GM23338 (cell line): Measurements from ENCODE around the gene CGB2.

Source experiments
- CREB1 ChIP-seq: fragments of 250-450 bp; sonication (Bioruptor Pico); IDR thresholded peaks from 2 replicates; pipeline ENCODE4 v1.5.0; 2020; ENCODE audit warnings: low read depth, mild to moderate bottlenecking, moderate library complexity
- CTCF ChIP-seq, 2 experiments: fragments of 200-600 bp in 1 of 2; sonication (generic) in 1 of 2; conservative IDR thresholded peaks; 2 replicates each; pipeline versions ENCODE4 v1.5.1 to v1.6.1; 2016 to 2017; ENCODE audit warnings: antibody characterized with exemption in 2 of 2, low read depth in 2 of 2, mild to moderate bottlenecking in 2 of 2, moderate library complexity in 1 of 2
- ETS1 ChIP-seq: IDR thresholded peaks from 2 replicates; pipeline ENCODE4 v1.6.1; 2016; ENCODE audit warnings: antibody characterized with exemption
- EZH2 ChIP-seq: fragments of 200-600 bp; sonication (generic); IDR thresholded peaks from one replicate; pipeline ENCODE4 v1.8.0; 2017; ENCODE audit warnings: antibody characterized with exemption, mild to moderate bottlenecking, low read depth; ENCODE audit not compliant: unreplicated experiment
- EZH2phosphoT487 ChIP-seq: fragments of 200-600 bp; sonication (generic); IDR thresholded peaks from one replicate; pipeline ENCODE4 v1.8.1; 2018; ENCODE audit warnings: antibody characterized with exemption; ENCODE audit not compliant: unreplicated experiment
- JUNB ChIP-seq: IDR thresholded peaks from one replicate; pipeline ENCODE4 v1.6.1; 2016; ENCODE audit warnings: antibody characterized with exemption; ENCODE audit not compliant: unreplicated experiment
- NANOG ChIP-seq: IDR thresholded peaks from 2 replicates; pipeline ENCODE4 v1.6.1; 2016; ENCODE audit warnings: antibody characterized with exemption, borderline replicate concordance
- POLR2AphosphoS5 ChIP-seq: IDR thresholded peaks from 2 replicates; pipeline ENCODE4 v1.6.1; 2016; ENCODE audit warnings: antibody characterized with exemption, low read depth
- REST ChIP-seq: IDR thresholded peaks from one replicate; pipeline ENCODE4 v1.6.1; 2018; ENCODE audit warnings: antibody characterized with exemption; ENCODE audit not compliant: unreplicated experiment
- STAT1 ChIP-seq: IDR thresholded peaks from one replicate; pipeline ENCODE4 v1.6.1; 2016; ENCODE audit warnings: antibody characterized with exemption; ENCODE audit not compliant: unreplicated experiment
- ZNF114 ChIP-seq: fragments of 250-450 bp; sonication (Bioruptor Pico); IDR thresholded peaks from 2 replicates; pipeline ENCODE4 v1.5.0; 2020; ENCODE audit warnings: mild to moderate bottlenecking, moderate library complexity
- ZNF331 ChIP-seq: fragments of 250-450 bp; sonication (Bioruptor Pico); IDR thresholded peaks from 2 replicates; pipeline ENCODE4 v1.5.0; 2020; ENCODE audit warnings: low read depth, mild to moderate bottlenecking, moderate library complexity
- TF ChIP-seq, protein P1 (sequence below): fragments of 250-450 bp; sonication (Bioruptor Pico); IDR thresholded peaks from 2 replicates; pipeline ENCODE4 v1.5.0; 2020; ENCODE audit warnings: mild to moderate bottlenecking, moderate library complexity

DNA sequence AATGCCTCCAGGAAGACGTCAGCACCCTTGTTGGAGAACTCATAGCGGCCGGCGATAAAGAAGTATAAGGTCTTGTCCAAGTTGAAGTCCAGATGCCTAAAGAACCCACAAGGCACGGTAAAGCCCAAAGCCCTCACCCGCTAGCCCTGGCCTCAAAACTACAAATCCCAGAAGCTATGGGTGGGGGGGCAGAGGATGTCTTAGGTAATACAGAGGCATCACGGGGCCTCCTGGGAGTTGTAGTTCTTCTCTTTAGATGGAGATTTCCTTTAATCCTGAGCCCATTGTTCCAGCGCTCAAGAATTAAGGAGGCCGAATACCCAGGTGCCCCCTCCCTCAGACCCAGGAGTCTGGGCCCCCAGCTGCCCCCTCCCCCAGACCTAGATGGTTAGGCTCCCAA lies 49.4 kb upstream of the CGB2 start:
- TF ChIP-seq NANOG (no peak), CTCF (conservative IDR thresholded peaks at IDR 0.05; ENCODE audit: low read depth in 2 of 2) (no peak), REST (no peak), ZNF331 (CRISPR knock-in tag) (no peak), ZNF114 (CRISPR knock-in tag) (no peak), POLR2AphosphoS5 (no peak), EZH2phosphoT487 (no peak), EZH2 (no peak), CREB1 (CRISPR knock-in tag) (peak; percentile 70; the same call in 1 of the 2 replicates), JUNB (no peak), ETS1 (peak; percentile 96), STAT1 (no peak)
- TF ChIP-seq, protein P1, sequence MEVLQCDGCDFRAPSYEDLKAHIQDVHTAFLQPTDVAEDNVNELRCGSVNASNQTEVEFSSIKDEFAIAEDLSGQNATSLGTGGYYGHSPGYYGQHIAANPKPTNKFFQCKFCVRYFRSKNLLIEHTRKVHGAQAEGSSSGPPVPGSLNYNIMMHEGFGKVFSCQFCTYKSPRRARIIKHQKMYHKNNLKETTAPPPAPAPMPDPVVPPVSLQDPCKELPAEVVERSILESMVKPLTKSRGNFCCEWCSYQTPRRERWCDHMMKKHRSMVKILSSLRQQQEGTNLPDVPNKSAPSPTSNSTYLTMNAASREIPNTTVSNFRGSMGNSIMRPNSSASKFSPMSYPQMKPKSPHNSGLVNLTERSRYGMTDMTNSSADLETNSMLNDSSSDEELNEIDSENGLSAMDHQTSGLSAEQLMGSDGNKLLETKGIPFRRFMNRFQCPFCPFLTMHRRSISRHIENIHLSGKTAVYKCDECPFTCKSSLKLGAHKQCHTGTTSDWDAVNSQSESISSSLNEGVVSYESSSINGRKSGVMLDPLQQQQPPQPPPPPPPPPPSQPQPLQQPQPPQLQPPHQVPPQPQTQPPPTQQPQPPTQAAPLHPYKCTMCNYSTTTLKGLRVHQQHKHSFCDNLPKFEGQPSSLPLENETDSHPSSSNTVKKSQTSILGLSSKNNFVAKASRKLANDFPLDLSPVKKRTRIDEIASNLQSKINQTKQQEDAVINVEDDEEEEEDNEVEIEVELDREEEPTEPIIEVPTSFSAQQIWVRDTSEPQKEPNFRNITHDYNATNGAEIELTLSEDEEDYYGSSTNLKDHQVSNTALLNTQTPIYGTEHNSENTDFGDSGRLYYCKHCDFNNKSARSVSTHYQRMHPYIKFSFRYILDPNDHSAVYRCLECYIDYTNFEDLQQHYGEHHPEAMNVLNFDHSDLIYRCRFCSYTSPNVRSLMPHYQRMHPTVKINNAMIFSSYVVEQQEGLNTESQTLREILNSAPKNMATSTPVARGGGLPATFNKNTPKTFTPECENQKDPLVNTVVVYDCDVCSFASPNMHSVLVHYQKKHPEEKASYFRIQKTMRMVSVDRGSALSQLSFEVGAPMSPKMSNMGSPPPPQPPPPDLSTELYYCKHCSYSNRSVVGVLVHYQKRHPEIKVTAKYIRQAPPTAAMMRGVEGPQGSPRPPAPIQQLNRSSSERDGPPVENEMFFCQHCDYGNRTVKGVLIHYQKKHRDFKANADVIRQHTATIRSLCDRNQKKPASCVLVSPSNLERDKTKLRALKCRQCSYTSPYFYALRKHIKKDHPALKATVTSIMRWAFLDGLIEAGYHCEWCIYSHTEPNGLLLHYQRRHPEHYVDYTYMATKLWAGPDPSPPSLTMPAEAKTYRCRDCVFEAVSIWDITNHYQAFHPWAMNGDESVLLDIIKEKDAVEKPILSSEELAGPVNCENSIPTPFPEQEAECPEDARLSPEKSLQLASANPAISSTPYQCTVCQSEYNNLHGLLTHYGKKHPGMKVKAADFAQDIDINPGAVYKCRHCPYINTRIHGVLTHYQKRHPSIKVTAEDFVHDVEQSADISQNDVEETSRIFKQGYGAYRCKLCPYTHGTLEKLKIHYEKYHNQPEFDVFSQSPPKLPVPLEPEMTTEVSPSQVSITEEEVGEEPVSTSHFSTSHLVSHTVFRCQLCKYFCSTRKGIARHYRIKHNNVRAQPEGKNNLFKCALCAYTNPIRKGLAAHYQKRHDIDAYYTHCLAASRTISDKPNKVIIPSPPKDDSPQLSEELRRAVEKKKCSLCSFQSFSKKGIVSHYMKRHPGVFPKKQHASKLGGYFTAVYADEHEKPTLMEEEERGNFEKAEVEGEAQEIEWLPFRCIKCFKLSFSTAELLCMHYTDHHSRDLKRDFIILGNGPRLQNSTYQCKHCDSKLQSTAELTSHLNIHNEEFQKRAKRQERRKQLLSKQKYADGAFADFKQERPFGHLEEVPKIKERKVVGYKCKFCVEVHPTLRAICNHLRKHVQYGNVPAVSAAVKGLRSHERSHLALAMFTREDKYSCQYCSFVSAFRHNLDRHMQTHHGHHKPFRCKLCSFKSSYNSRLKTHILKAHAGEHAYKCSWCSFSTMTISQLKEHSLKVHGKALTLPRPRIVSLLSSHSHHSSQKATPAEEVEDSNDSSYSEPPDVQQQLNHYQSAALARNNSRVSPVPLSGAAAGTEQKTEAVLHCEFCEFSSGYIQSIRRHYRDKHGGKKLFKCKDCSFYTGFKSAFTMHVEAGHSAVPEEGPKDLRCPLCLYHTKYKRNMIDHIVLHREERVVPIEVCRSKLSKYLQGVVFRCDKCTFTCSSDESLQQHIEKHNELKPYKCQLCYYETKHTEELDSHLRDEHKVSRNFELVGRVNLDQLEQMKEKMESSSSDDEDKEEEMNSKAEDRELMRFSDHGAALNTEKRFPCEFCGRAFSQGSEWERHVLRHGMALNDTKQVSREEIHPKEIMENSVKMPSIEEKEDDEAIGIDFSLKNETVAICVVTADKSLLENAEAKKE (CRISPR knock-in tag) = no peak
